IMR-90 (cell line): Measurements from ENCODE around the gene GRID1. TPM values are rescaled to one million over a fixed set of nuclear protein-coding genes. Genes with fewer than 3 reads are reported as not detected.
"Not testable (repeated sequence)": the region's sequence is repeated elsewhere in the genome, so short reads cannot be mapped to it uniquely, and the experiment has no call there.

Experiments
- ATAC-seq: fragments of 200-7000 bp; cut with Tn5 transposase; 2 replicates; pipeline ENCODE4 v1.9.1; 2020; ENCODE audit warnings: low read depth, mild to moderate bottlenecking, moderate library complexity
- BruUV-seq: library from RNA; stranded (reverse); fragments of 400-500 nt; replicated peaks from 2 replicates; lab custom pipeline; 2021; lab: Mats Ljungman, UMichigan
- CTCF ChIA-PET: fragments of 300-600 bp; formaldehyde crosslinking; extraction: SDS; loops from one replicate; lab custom pipeline; 2021; ENCODE audit warnings: antibody characterized with exemption; lab: Yijun Ruan, JAX
- POLR2A ChIA-PET: fragments of 300-600 bp; sonication (Branson Sonifier 250); formaldehyde crosslinking; loops from one replicate; lab custom pipeline; 2022; ENCODE audit warnings: antibody characterized with exemption; ENCODE audit not compliant: unreplicated experiment; lab: Charles Lee
- DNase-seq: peaks from one replicate; pipeline ENCODE4 v3.0.0; 2013
- H2AFZ ChIP-seq: replicated peaks from 2 replicates; pipeline ENCODE3; 2013; ENCODE audit warnings: low read length, mild to moderate bottlenecking; ENCODE audit not compliant: poor library complexity
- H2AK5ac ChIP-seq: 2 replicates; pipeline ENCODE4 v1.6.1; 2013; ENCODE audit warnings: low read depth, low read length, inconsistent platforms
- H2AK9ac ChIP-seq: replicated peaks from 2 replicates; pipeline ENCODE3; 2013; ENCODE audit warnings: mild to moderate bottlenecking, low read depth, low read length, moderate library complexity; ENCODE audit not compliant: poor library complexity
- H2BK120ac ChIP-seq: 2 replicates; pipeline ENCODE4 v1.6.1; 2013; ENCODE audit warnings: low read depth, low read length, inconsistent platforms
- H2BK15ac ChIP-seq: 3 replicates; pipeline ENCODE4 v1.6.1; 2013; ENCODE audit warnings: low read depth, low read length, inconsistent platforms
- H2BK20ac ChIP-seq: 2 replicates; pipeline ENCODE4 v1.6.1; 2013; ENCODE audit warnings: low read depth, mild to moderate bottlenecking, inconsistent platforms, low read length, moderate library complexity
- H2BK5ac ChIP-seq: 2 replicates; pipeline ENCODE4 v1.6.1; 2013; ENCODE audit warnings: mild to moderate bottlenecking, low read depth, low read length, inconsistent platforms; ENCODE audit not compliant: poor library complexity, severe bottlenecking
- H3K14ac ChIP-seq: replicated peaks from 2 replicates; pipeline ENCODE4 v1.6.1; 2013; ENCODE audit warnings: low read depth, low read length, inconsistent platforms
- H3K18ac ChIP-seq: 2 replicates; pipeline ENCODE4 v1.6.1; 2013; ENCODE audit warnings: low read depth, low read length, control low read depth
- H3K23ac ChIP-seq: 2 replicates; pipeline ENCODE4 v1.6.1; 2013; ENCODE audit warnings: low read depth, low read length, inconsistent platforms
- H3K27ac ChIP-seq: 2 replicates; pipeline ENCODE4 v1.5.1; 2013; ENCODE audit warnings: mild to moderate bottlenecking, control low read depth, low read length; ENCODE audit not compliant: insufficient read depth
- H3K27me3 ChIP-seq: 2 replicates; pipeline ENCODE4 v1.6.1; 2013; ENCODE audit warnings: low read length; ENCODE audit not compliant: control insufficient read depth, insufficient read depth
- H3K36me3 ChIP-seq: 2 replicates; pipeline ENCODE4 v1.6.1; 2013; ENCODE audit warnings: low read length, mixed read lengths; ENCODE audit not compliant: control insufficient read depth, insufficient read depth
- H3K4ac ChIP-seq: 2 replicates; pipeline ENCODE4 v1.6.1; 2013; ENCODE audit warnings: low read depth, low read length, inconsistent platforms
- H3K4me1 ChIP-seq: 2 replicates; pipeline ENCODE4 v1.6.1; 2013; ENCODE audit warnings: low read length, mixed read lengths; ENCODE audit not compliant: control insufficient read depth, insufficient read depth
- H3K4me2 ChIP-seq: 2 replicates; pipeline ENCODE4 v1.6.1; 2013; ENCODE audit warnings: low read depth, mild to moderate bottlenecking, control low read depth, low read length, moderate library complexity
- H3K4me3 ChIP-seq: 2 replicates; pipeline ENCODE4 v1.5.1; 2013; ENCODE audit warnings: low read depth, mild to moderate bottlenecking, control low read depth, low read length, moderate library complexity; ENCODE audit not compliant: insufficient read depth
- H3K56ac ChIP-seq: 2 replicates; pipeline ENCODE4 v1.6.1; 2013; ENCODE audit warnings: low read length, inconsistent platforms; ENCODE audit not compliant: insufficient read depth; ENCODE audit errors: extremely low read depth
- H3K79me1 ChIP-seq, 2 experiments: 2 replicates each; pipeline ENCODE4 v1.6.1; 2013; ENCODE audit warnings: low read length in 2 of 2, inconsistent platforms in 1 of 2, low read depth in 1 of 2
- H3K9ac ChIP-seq: 2 replicates; pipeline ENCODE4 v1.6.1; 2013; ENCODE audit warnings: low read depth, low read length, control low read depth
- H3K9me1 ChIP-seq: 2 replicates; pipeline ENCODE4 v1.6.1; 2013; ENCODE audit warnings: low read length, inconsistent platforms; ENCODE audit not compliant: insufficient read depth
- H3K9me3 ChIP-seq: 2 replicates; pipeline ENCODE4 v1.6.1; 2013; ENCODE audit warnings: low read length; ENCODE audit not compliant: control insufficient read depth, insufficient read depth
- H4K20me1 ChIP-seq: 2 replicates; pipeline ENCODE4 v1.6.1; 2013; ENCODE audit warnings: low read length, inconsistent platforms; ENCODE audit not compliant: insufficient read depth
- H4K5ac ChIP-seq: 2 replicates; pipeline ENCODE4 v1.6.1; 2013; ENCODE audit warnings: mild to moderate bottlenecking, low read depth, low read length, control low read depth
- H4K8ac ChIP-seq, 2 experiments: 2 replicates each; pipeline ENCODE4 v1.6.1; 2013; ENCODE audit warnings: low read depth in 2 of 2, low read length in 2 of 2, control low read depth in 1 of 2, inconsistent platforms in 1 of 2
- H4K91ac ChIP-seq: 2 replicates; pipeline ENCODE4 v1.6.1; 2013; ENCODE audit warnings: low read depth, low read length, inconsistent platforms; ENCODE audit not compliant: insufficient read depth
- WGBS, 2 experiments: methylation state at CpG; one replicate each; pipeline versions ENCODE4 v1.1.5 to v1.1.7; 2013; ENCODE audit warnings: missing lambda C conversion rate in 2 of 2; ENCODE audit not compliant: insufficient read length in 1 of 2; ENCODE audit errors: extremely low coverage in 2 of 2; 5-methylcytosine and 5-hydroxymethylcytosine counted together
- dilution Hi-C: fragments of 300-500 bp; cut with HindIII; formaldehyde crosslinking; loops from one replicate; pipeline ENCODE4 v1.14.3; 2018; ENCODE audit warnings: low sequenced_read_pairs; ENCODE audit not compliant: unreplicated experiment
- in situ Hi-C: fragments of 300-500 bp; cut with MboI; formaldehyde crosslinking; loops from 3 replicates; pipeline ENCODE4 v1.14.3; 2019; ENCODE audit warnings: low sequenced_read_pairs, inconsistent platforms, mixed read lengths
- intact Hi-C: fragments of 100-400 bp; cut with micrococcal nuclease; formaldehyde crosslinking; loops from 2 replicates; pipeline ENCODE4 v1.10.0; 2022
- polyA plus RNA-seq, 3 experiments: library from polyadenylated mRNA; depleted of rRNA; stranded (reverse); fragments of >200 nt; gene quantifications; 2 replicates each; pipeline ENCODE4 v1.2.3, GENCODE V29; 2012; ENCODE audit warnings: low replicate concordance in 1 of 3
- total RNA-seq: library from RNA; depleted of rRNA; stranded (reverse); fragments of >200 nt; gene quantifications from 2 replicates; pipeline ENCODE4 v1.2.3, GENCODE V29; 2012

The GRID1 gene
- total and polyA plus RNA-seq, 2 of the 4 experiments (the other 2 are of a cell fraction), result not detected

GRCh38 chr10:86092311-86092710, 274.3 kb downstream of the GRID1 start:
- H3K9me3 ChIP-seq, in situ Hi-C loops, H4K20me1 ChIP-seq, H3K79me1 ChIP-seq, H4K5ac ChIP-seq, H3K9me1 ChIP-seq, H2AK9ac ChIP-seq, H3K4me1 ChIP-seq, H3K27me3 ChIP-seq, H2AK5ac ChIP-seq, H3K56ac ChIP-seq, H3K9ac ChIP-seq, H4K91ac ChIP-seq, DNase-seq, intact Hi-C loops, H3K18ac ChIP-seq, H2AFZ ChIP-seq, H2BK5ac ChIP-seq, H4K8ac ChIP-seq, BruUV-seq, H3K14ac ChIP-seq, H3K36me3 ChIP-seq, H3K4me3 ChIP-seq, H3K4ac ChIP-seq, ATAC-seq, dilution Hi-C loops, CTCF ChIA-PET, H2BK120ac ChIP-seq, H3K27ac ChIP-seq, H3K4me2 ChIP-seq, H2BK20ac ChIP-seq, H3K23ac ChIP-seq, H2BK15ac ChIP-seq, POLR2A ChIA-PET: not testable (repeated sequence)
- WGBS, 2 experiments, result no CpG with 5 or more reads among the region's 1 CpG
